Measurements from ENCODE around the gene ST6GALNAC5. TPM values are rescaled to one million over a fixed set of nuclear protein-coding genes. Genes with fewer than 3 reads are reported as not detected.

ST6GALNAC5 gene
- total RNA-seq, 1 experiment from 2014 or later = 2.0 TPM

GRCh38 chr1:77065693-77066342, 198.5 kb downstream of the ST6GALNAC5 start:
- no peaks in the 10 kb centered on the region for H3K9me3 Mint-ChIP-seq (ENCODE audit: low read depth, unreplicated experiment)
- H3K27me3 Mint-ChIP-seq (ENCODE audit: unreplicated experiment) = no peaks in the 10 kb centered on the region
- intact Hi-C loops (cut with micrococcal nuclease; ENCODE audit: unreplicated experiment) = no loop called here

GRCh38 chr1:77068013-77068412, 200.7 kb downstream of the ST6GALNAC5 start:
- no peaks in the 10 kb centered on the region for H3K9me3 Mint-ChIP-seq (ENCODE audit: low read depth, unreplicated experiment)
- no peaks in the 10 kb centered on the region for H3K36me3 Mint-ChIP-seq (ENCODE audit: insufficient read depth, unreplicated experiment)
- intact Hi-C loops (cut with micrococcal nuclease; ENCODE audit: unreplicated experiment) = no loop called here
- CTCF ChIA-PET = no interaction called here
- no peak for DNase-seq
- no TSS peak for BruUV-seq (replicated peaks)
- no peak overlapping the region for H3K27ac Mint-ChIP-seq (ENCODE audit: unreplicated experiment)
- TF ChIP-seq CTCF (IDR thresholded peaks at IDR 0.05; ENCODE audit: unreplicated experiment) = no peak
- no peak overlapping the region for H3K4me3 Mint-ChIP-seq (ENCODE audit: low read depth, unreplicated experiment)
- no peaks in the 10 kb centered on the region for H3K27me3 Mint-ChIP-seq (ENCODE audit: unreplicated experiment)
- no peaks in the 10 kb centered on the region for H3K4me1 Mint-ChIP-seq (ENCODE audit: low read depth, unreplicated experiment)

More at GRCh38 chr1:77065693-77066342, 198.5 kb downstream of the ST6GALNAC5 start:
- Mint-ChIP-seq H3K4me1 (ENCODE audit: low read depth, unreplicated experiment) (no peaks in the 10 kb centered on the region), H3K27ac (ENCODE audit: unreplicated experiment) (no peak overlapping the region), H3K4me3 (ENCODE audit: low read depth, unreplicated experiment) (no peak overlapping the region), H3K36me3 (ENCODE audit: insufficient read depth, unreplicated experiment) (no peaks in the 10 kb centered on the region)
- CTCF ChIA-PET = no interaction called here
- no TSS peak for BruUV-seq (replicated peaks)
- DNase-seq = no peak
- no peak for TF ChIP-seq CTCF (IDR thresholded peaks at IDR 0.05; ENCODE audit: unreplicated experiment)

- no peaks in the 10 kb centered on the region for H3K27me3 Mint-ChIP-seq (ENCODE audit: unreplicated experiment)
- CTCF ChIA-PET = no interaction called here
- peaks cover 7% of the 10 kb centered on the region for H3K9me3 Mint-ChIP-seq (ENCODE audit: low read depth, unreplicated experiment)
- TF ChIP-seq CTCF (IDR thresholded peaks at IDR 0.05; ENCODE audit: unreplicated experiment) = no peak
- H3K4me3 Mint-ChIP-seq (ENCODE audit: low read depth, unreplicated experiment) = no peak overlapping the region
- no peak overlapping the region for H3K27ac Mint-ChIP-seq (ENCODE audit: unreplicated experiment)
- BruUV-seq (replicated peaks) = no TSS peak
- no peaks in the 10 kb centered on the region for H3K4me1 Mint-ChIP-seq (ENCODE audit: low read depth, unreplicated experiment)
- intact Hi-C loops (cut with micrococcal nuclease; ENCODE audit: unreplicated experiment) = no loop called here
- H3K36me3 Mint-ChIP-seq (ENCODE audit: insufficient read depth, unreplicated experiment) = no peaks in the 10 kb centered on the region
- DNase-seq = no peak
Observed at GRCh38 chr1:77076759-77077158, 209.5 kb downstream of the ST6GALNAC5 start.

GRCh38 chr1:77081834-77082233, 214.6 kb downstream of the ST6GALNAC5 start:
- TF ChIP-seq CTCF (IDR thresholded peaks at IDR 0.05; ENCODE audit: unreplicated experiment) = no peak
- Mint-ChIP-seq H3K9me3 (ENCODE audit: low read depth, unreplicated experiment) (no peaks in the 10 kb centered on the region), H3K27ac (ENCODE audit: unreplicated experiment) (no peak overlapping the region), H3K27me3 (ENCODE audit: unreplicated experiment) (no peaks in the 10 kb centered on the region), H3K4me1 (ENCODE audit: low read depth, unreplicated experiment) (no peaks in the 10 kb centered on the region), H3K36me3 (ENCODE audit: insufficient read depth, unreplicated experiment) (no peaks in the 10 kb centered on the region), H3K4me3 (ENCODE audit: low read depth, unreplicated experiment) (no peak overlapping the region)
- CTCF ChIA-PET = no interaction called here
- intact Hi-C loops (cut with micrococcal nuclease; ENCODE audit: unreplicated experiment) = no loop called here
- DNase-seq = no peak
- no TSS peak for BruUV-seq (replicated peaks)
